BJ (cell line): Measurements from ENCODE around the gene C16orf86. TPM values are rescaled to one million over a fixed set of nuclear protein-coding genes. Genes with fewer than 3 reads are reported as not detected.
"Not testable (repeated sequence)": the region's sequence is repeated elsewhere in the genome, so short reads cannot be mapped to it uniquely, and the experiment has no call there.

Source experiments
- CTCF ChIA-PET: fragments of 350-600 bp; formaldehyde crosslinking; extraction: SDS; loops from one replicate; lab custom pipeline; 2021; ENCODE audit warnings: antibody characterized with exemption, inconsistent platforms; lab: Yijun Ruan, JAX
- POLR2A ChIA-PET: fragments of 300-600 bp; sonication (Branson Sonifier 250); formaldehyde crosslinking; extraction: SDS; loops from one replicate; lab custom pipeline; 2021; ENCODE audit warnings: antibody characterized with exemption; lab: Charles Lee
- DNase-seq: peaks from one replicate; pipeline ENCODE4 v3.0.0-alpha.2; 2011; ENCODE audit warnings: low read depth
- H3K27me3 ChIP-seq: 2 replicates; pipeline ENCODE4 v1.6.0; 2011; ENCODE audit warnings: low read length; ENCODE audit not compliant: control insufficient read depth, insufficient read depth
- H3K36me3 ChIP-seq: 2 replicates; pipeline ENCODE4 v1.5.1; 2011; ENCODE audit warnings: low read length; ENCODE audit not compliant: control insufficient read depth, insufficient read depth
- H3K4me3 ChIP-seq: 2 replicates; pipeline ENCODE4 v1.5.1; 2011; ENCODE audit warnings: low read depth, mild to moderate bottlenecking, control low read depth, low read length
- polyA plus RNA-seq: library from polyadenylated mRNA; depleted of rRNA; stranded (reverse); fragments of >200 nt; gene quantifications from 2 replicates; pipeline ENCODE4 v1.2.3, GENCODE V29; 2011
- TF ChIP-seq, protein P1 (sequence below): IDR thresholded peaks from 2 replicates; pipeline ENCODE4 v1.5.1; 2011; ENCODE audit warnings: low read depth, mild to moderate bottlenecking, control low read depth, inconsistent platforms, low read length, moderate library complexity; ENCODE audit not compliant: insufficient read depth

Gene C16orf86
- polyA plus RNA-seq, 1 experiment, result 1.5 TPM

DNA sequence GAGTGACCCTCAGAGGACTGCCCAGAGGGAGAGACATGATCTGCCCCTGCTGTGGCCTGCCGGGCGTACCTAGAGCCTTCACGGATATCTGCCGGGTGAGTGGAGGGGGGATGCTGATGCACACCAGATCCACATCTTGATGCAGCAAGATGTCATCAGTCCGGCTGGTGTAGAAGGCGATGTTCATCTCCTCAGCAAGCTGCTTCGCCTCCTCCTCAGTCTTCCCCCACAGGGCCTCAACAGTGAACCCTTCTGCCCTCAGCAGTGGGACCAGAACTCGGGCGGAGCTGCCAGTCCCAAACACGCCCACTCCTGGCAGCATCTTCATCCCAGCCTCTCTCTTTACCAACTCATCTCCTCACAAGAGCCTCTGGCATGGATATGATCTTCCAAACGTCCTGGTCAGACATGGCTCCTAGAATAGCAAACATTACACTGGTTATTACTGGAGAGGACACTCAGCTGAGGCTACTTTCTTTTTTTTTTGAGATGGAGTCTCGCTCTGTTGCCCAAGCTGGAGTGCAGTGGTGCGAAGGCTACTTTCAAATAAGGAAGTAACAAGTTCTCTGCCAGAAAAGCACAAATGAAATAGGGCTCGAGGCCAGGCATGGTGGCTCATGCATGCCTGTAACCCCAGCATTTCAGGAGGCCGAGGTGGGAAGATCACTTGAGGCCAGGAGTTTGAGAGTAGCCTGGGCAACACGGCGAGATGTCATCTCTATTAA lies 18.9 kb downstream of the C16orf86 start:
- H3K27me3 ChIP-seq, result no peaks in the 10 kb centered on the region
- no peak for DNase-seq
- CTCF ChIA-PET, result interaction anchor here (1.3 kb wide), 1 partner anchor 122 kb away, joined by 3 read pairs; the partner anchor contains the start of gene TSNAXIP1
- POLR2A ChIA-PET, result no interaction called here
- TF ChIP-seq, protein P1, sequence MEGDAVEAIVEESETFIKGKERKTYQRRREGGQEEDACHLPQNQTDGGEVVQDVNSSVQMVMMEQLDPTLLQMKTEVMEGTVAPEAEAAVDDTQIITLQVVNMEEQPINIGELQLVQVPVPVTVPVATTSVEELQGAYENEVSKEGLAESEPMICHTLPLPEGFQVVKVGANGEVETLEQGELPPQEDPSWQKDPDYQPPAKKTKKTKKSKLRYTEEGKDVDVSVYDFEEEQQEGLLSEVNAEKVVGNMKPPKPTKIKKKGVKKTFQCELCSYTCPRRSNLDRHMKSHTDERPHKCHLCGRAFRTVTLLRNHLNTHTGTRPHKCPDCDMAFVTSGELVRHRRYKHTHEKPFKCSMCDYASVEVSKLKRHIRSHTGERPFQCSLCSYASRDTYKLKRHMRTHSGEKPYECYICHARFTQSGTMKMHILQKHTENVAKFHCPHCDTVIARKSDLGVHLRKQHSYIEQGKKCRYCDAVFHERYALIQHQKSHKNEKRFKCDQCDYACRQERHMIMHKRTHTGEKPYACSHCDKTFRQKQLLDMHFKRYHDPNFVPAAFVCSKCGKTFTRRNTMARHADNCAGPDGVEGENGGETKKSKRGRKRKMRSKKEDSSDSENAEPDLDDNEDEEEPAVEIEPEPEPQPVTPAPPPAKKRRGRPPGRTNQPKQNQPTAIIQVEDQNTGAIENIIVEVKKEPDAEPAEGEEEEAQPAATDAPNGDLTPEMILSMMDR, result no peak
- peaks cover 5% of the 10 kb centered on the region for H3K36me3 ChIP-seq
- H3K4me3 ChIP-seq, result no peak overlapping the region

DNA sequence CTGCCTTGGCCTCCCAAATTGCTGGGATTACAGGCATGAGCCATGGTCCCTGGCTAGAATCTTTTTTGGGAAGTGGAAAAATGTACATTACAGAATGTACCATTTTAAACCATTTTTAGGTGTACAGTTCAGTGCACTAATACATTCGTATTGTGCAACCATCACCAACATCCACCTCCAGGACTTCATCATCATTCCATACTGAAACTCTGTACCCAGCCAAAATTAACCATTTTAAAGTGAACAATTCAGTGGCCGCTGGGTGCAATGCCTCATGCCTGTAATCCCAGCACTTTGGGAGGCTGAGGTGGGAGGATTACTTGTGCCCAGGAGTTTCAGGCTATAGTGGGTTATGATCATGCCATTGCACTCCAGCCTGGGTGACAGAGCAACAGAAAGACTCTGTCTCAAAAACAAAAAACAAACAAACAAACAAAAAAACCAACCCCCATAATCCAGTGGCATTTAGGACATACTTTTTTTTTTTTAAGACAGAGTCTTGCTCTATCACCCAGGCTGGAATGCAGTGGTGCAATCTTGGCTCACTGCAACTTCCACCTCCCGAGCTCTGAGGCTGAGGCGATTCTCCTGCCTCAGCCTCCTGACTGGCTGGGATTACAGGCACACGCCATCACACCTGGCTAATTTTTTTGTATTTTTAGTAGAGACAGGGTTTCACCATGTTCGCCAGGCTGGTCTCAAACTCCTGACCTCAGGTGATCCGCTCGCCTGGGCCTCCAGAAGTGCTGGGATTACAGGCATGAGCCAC lies 27.1 kb downstream of the C16orf86 start:
- ChIA-PET CTCF (interaction anchor here (1.0 to 2.2 kb wide), 2 partner anchors 123 to 173 kb away, joined by 3 to 7 read pairs; no protein-coding TSS in a partner anchor), POLR2A (interaction anchor here (0.7 kb wide), 1 partner anchor 10 kb away, joined by 5 read pairs; no protein-coding TSS in a partner anchor)
- DNase-seq, H3K36me3 ChIP-seq, H3K4me3 ChIP-seq, H3K27me3 ChIP-seq: not testable (repeated sequence)

- TF ChIP-seq, protein P1, result no peak
- no peaks in the 10 kb centered on the region for H3K27me3 ChIP-seq
- ChIA-PET POLR2A (interaction anchor here (0.7 kb wide), 1 partner anchor 24 kb away, joined by 6 read pairs; the partner anchor contains the start of gene GFOD2), CTCF (no interaction called here)
- DNase-seq, result no peak
- H3K4me3 ChIP-seq, result no peak overlapping the region
- H3K36me3 ChIP-seq, result peaks cover 1% of the 10 kb centered on the region; the same call in 1 of the 2 replicates
Measured at GRCh38 chr16:67694611-67695010, 28.0 kb downstream of the C16orf86 start.

GRCh38 chr16:67697422-67698185 lies 31.0 kb downstream of the C16orf86 start:
- no peak overlapping the region for H3K4me3 ChIP-seq
- TF ChIP-seq, protein P1, result no peak
- POLR2A ChIA-PET, result no interaction called here
- no peak for DNase-seq
- no peaks in the 10 kb centered on the region for H3K27me3 ChIP-seq
- H3K36me3 ChIP-seq, result peaks cover 1% of the 10 kb centered on the region; the same call in 1 of the 2 replicates
- CTCF ChIA-PET, result interaction anchor here (1.4 kb wide), 1 partner anchor 25 kb away, joined by 3 read pairs; no protein-coding TSS in a partner anchor

DNA sequence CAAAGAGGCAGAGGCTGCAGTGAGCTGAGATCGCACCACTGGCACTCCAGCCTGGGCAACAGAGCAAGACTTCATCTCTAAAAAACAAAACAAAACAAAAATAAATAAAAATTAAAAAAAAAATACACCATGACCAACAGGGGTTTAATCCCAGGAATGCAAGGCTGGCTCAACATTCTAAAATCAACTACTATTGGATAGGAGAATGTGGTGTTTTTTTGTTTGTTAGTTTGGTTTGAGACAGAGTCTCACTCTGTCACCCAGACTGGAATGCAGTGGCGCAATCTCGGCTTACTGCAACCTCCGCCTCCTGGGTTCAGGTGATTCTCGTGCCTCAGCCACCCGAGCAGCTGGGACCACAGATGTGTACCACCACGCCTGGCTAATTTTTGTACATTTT lies 32.7 kb downstream of the C16orf86 start:
- ChIA-PET POLR2A (no interaction called here), CTCF (interaction anchor here (0.6 to 1.0 kb wide), 2 partner anchors 208 to 218 kb away, joined by 3 read pairs; partner anchors contain the start of gene ATP6V0D1)
- TF ChIP-seq, protein P1, result no peak
- no peak for DNase-seq
- H3K4me3 ChIP-seq, result no peak overlapping the region
- peaks cover 1% of the 10 kb centered on the region; the same call in 1 of the 2 replicates for H3K36me3 ChIP-seq
- no peaks in the 10 kb centered on the region for H3K27me3 ChIP-seq
